Measurements from ENCODE around the gene CLTCL1.

CLTCL1 gene

DNA sequence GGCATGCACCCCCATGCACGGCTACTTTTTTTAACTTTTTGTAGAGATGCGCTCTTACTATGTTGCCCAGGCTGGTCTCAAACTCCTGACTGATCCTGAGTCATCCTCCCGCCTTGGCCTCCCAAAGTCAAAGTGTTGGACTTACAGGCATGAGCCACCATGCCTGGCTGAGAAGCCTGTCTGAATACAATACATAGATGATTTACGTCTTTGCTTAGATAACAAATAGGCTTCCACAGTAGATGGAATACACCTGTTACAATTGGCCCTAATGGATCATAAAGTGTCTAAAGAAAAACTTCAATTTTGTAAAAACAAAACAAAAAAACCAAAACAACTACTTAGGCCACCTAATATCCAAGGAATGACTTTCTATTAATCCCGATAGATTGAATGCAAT is 13.0 kb upstream of the CLTCL1 start:
- Histone ChIP-seq H3K4me1 (no peaks in the 10 kb centered on the region), H3K79me2 (no peaks in the 10 kb centered on the region), H3K36me3 (ENCODE audit: control insufficient read depth, insufficient read depth, low read length) (no peaks in the 10 kb centered on the region), H3K9me3 (ENCODE audit: control insufficient read depth, low read length) (no peaks in the 10 kb centered on the region), H3K9ac (no peak overlapping the region), H3K27ac (no peak overlapping the region), H3K27me3 (ENCODE audit: control insufficient read depth, insufficient read depth, low read length) (no peaks in the 10 kb centered on the region), H3K4me2 (ENCODE audit: low read length) (no peak overlapping the region), H3K4me3 (ENCODE audit: low read depth, low read length) (no peak overlapping the region), H2AFZ (no peak overlapping the region)
- TF ChIP-seq, protein P1, sequence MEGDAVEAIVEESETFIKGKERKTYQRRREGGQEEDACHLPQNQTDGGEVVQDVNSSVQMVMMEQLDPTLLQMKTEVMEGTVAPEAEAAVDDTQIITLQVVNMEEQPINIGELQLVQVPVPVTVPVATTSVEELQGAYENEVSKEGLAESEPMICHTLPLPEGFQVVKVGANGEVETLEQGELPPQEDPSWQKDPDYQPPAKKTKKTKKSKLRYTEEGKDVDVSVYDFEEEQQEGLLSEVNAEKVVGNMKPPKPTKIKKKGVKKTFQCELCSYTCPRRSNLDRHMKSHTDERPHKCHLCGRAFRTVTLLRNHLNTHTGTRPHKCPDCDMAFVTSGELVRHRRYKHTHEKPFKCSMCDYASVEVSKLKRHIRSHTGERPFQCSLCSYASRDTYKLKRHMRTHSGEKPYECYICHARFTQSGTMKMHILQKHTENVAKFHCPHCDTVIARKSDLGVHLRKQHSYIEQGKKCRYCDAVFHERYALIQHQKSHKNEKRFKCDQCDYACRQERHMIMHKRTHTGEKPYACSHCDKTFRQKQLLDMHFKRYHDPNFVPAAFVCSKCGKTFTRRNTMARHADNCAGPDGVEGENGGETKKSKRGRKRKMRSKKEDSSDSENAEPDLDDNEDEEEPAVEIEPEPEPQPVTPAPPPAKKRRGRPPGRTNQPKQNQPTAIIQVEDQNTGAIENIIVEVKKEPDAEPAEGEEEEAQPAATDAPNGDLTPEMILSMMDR (IDR thresholded peaks at IDR 0.05) = no peak

DNA sequence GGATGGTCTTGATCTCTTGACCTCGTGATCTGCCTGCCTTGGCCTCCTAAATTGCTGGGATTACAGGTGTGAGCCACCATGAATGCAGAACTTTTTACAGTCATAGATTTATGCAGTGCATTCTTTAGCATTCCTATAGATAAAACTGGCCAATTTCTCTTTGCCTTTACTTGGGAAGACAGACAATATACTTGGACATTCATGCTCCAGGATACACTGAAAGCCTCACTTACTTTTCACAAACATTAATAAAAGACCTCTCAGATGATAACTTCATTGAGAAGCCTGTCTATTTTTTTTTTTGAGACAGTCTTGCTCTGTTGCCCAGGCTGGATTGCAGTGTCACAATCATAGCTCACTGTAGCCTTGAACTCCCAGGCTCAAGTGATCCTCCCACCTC is 12.3 kb upstream of the CLTCL1 start:
- TF ChIP-seq, protein P1 (IDR thresholded peaks at IDR 0.05) = no peak
- no peak overlapping the region for H3K27ac ChIP-seq
- H3K4me2 ChIP-seq (ENCODE audit: low read length) = no peak overlapping the region
- no peak overlapping the region for H3K9ac ChIP-seq
- H3K79me2 ChIP-seq = no peaks in the 10 kb centered on the region
- no peaks in the 10 kb centered on the region for H3K36me3 ChIP-seq (ENCODE audit: control insufficient read depth, insufficient read depth, low read length)
- no peak overlapping the region for H3K4me3 ChIP-seq (ENCODE audit: low read depth, low read length)
- no peaks in the 10 kb centered on the region for H3K4me1 ChIP-seq
- H2AFZ ChIP-seq = no peak overlapping the region
- H3K9me3 ChIP-seq (ENCODE audit: control insufficient read depth, low read length) = no peaks in the 10 kb centered on the region
- no peaks in the 10 kb centered on the region for H3K27me3 ChIP-seq (ENCODE audit: control insufficient read depth, insufficient read depth, low read length)

DNA sequence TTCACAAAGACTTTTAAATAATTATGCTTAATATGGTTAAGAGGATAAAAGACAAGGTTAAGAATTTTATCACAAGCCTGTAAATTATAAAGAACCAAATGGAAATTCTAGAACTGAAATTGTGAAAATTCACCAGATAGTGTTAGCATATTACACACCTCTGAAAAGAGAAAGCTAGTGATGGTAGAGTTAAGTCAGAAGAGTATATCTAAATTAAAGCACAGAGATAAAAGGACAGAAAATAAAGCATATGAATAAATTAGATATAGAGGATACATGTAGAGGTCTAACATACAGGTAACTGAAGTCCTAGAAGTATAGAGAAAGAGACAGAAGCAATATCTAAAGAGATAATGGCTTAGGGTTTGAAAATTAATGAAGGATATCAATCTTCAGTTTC is 4.2 kb upstream of the CLTCL1 start:
- H3K4me2 ChIP-seq (ENCODE audit: low read length) = no peak overlapping the region
- no peak overlapping the region for H3K4me3 ChIP-seq (ENCODE audit: low read depth, low read length)
- TF ChIP-seq, protein P1 (IDR thresholded peaks at IDR 0.05) = no peak
- H3K27me3 ChIP-seq (ENCODE audit: control insufficient read depth, insufficient read depth, low read length) = no peaks in the 10 kb centered on the region
- no peaks in the 10 kb centered on the region for H3K36me3 ChIP-seq (ENCODE audit: control insufficient read depth, insufficient read depth, low read length)
- no peak overlapping the region for H3K9ac ChIP-seq
- no peaks in the 10 kb centered on the region for H3K4me1 ChIP-seq
- H3K79me2 ChIP-seq = no peaks in the 10 kb centered on the region
- H3K9me3 ChIP-seq (ENCODE audit: control insufficient read depth, low read length) = no peaks in the 10 kb centered on the region
- H2AFZ ChIP-seq = no peak overlapping the region
- H3K27ac ChIP-seq = no peak overlapping the region

DNA sequence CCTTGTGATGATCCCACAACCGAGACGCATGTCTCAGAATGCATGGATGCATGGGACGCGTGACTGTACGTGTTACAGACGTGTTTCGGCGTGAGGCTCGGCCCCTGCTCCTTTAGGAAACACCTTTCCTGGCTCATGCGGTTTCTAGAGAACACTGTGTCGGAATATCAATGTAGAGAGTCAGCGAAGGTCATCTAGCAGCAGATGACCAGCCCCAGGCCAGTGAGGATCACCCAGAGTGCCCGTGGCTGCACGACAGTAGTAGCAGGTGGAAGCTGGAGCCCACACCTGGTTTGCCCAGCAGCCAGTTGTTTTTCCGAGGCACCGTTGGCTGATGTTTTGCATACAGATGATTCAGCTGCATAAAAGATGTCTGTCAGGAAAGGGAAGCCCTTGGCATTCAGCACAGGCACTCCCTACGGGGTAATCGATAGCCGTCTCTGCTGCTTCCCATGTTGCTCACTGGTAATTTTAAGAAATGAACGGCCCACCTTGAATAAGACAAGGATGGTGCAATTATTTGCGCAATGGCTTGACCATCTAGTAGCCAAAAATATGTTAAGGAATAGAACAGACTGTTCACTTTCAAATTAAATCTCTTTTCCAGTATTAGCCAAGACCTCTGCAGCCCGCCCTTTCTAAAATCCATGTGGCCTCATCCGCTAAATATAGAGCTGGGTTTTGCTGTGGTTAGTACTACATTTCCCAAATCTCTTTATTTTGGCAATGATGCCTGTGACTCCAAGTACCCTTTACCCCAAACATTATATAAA is 1.1 kb upstream of the CLTCL1 start:
- Histone ChIP-seq H3K79me2 (no peaks in the 10 kb centered on the region), H3K4me2 (ENCODE audit: low read length) (peak overlapping the region; percentile 96), H3K27me3 (ENCODE audit: control insufficient read depth, insufficient read depth, low read length) (no peaks in the 10 kb centered on the region), H2AFZ (peak overlapping the region; percentile 93), H3K9ac (no peak overlapping the region), H3K4me1 (no peaks in the 10 kb centered on the region), H3K9me3 (ENCODE audit: control insufficient read depth, low read length) (no peaks in the 10 kb centered on the region), H3K4me3 (ENCODE audit: low read depth, low read length) (peak overlapping the region; percentile 83), H3K36me3 (ENCODE audit: control insufficient read depth, insufficient read depth, low read length) (no peaks in the 10 kb centered on the region), H3K27ac (peak overlapping the region; percentile 47)
- TF ChIP-seq, protein P1 (IDR thresholded peaks at IDR 0.05) = no peak

DNA sequence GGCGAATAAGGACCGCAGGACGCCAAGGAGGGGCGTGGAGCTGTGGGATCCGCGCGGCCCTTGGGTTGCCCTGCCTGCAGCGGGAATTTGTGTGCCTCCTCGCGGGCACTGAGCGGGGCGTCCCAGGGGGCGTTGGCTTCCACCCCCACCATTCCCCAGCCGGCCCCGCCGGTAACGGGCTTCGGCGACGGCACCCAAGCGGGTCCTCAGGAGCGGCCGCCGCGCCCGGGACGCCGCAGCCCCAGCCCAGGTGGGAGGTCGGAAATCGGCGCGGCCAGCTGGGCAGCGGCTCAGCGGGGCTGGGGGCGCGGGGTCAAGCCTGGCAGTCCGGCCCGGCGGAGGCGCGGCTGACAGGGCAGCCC is 320 bp downstream of the CLTCL1 start:
- H3K27me3 ChIP-seq (ENCODE audit: control insufficient read depth, insufficient read depth, low read length) = no peaks in the 10 kb centered on the region
- TF ChIP-seq, protein P1 (IDR thresholded peaks at IDR 0.05) = no peak
- H3K36me3 ChIP-seq (ENCODE audit: control insufficient read depth, insufficient read depth, low read length) = no peaks in the 10 kb centered on the region
- no peak overlapping the region for H3K9ac ChIP-seq
- H2AFZ ChIP-seq = peak overlapping the region; percentile 74
- no peak overlapping the region for H3K27ac ChIP-seq
- no peaks in the 10 kb centered on the region for H3K9me3 ChIP-seq (ENCODE audit: control insufficient read depth, low read length)
- no peaks in the 10 kb centered on the region for H3K79me2 ChIP-seq
- peak overlapping the region; percentile 83 for H3K4me2 ChIP-seq (ENCODE audit: low read length)
- no peaks in the 10 kb centered on the region for H3K4me1 ChIP-seq
- H3K4me3 ChIP-seq (ENCODE audit: low read depth, low read length) = peak overlapping the region; percentile 57
